HUES64 (cell line): Measurements from ENCODE around the gene GNAO1.

Experiments
- H3K27ac ChIP-seq: 2 replicates; pipeline ENCODE4 v1.7.0; 2013; ENCODE audit warnings: low read depth, low read length, inconsistent platforms
- H3K27me3 ChIP-seq: 2 replicates; pipeline ENCODE4 v1.6.1; 2013; ENCODE audit warnings: mild to moderate bottlenecking, low read length; ENCODE audit not compliant: insufficient read depth
- H3K36me3 ChIP-seq: 2 replicates; pipeline ENCODE4 v1.6.1; 2013; ENCODE audit warnings: mild to moderate bottlenecking, low read length; ENCODE audit not compliant: insufficient read depth
- H3K4me1 ChIP-seq: 2 replicates; pipeline ENCODE4 v1.6.1; 2013; ENCODE audit warnings: mild to moderate bottlenecking, low read length, moderate library complexity; ENCODE audit not compliant: insufficient read depth
- H3K4me3 ChIP-seq: 2 replicates; pipeline ENCODE4 v1.5.1; 2013; ENCODE audit warnings: mild to moderate bottlenecking, low read length, moderate library complexity
- H3K9ac ChIP-seq: 2 replicates; pipeline ENCODE4 v1.6.1; 2013; ENCODE audit warnings: mild to moderate bottlenecking, low read depth, low read length
- H3K9me3 ChIP-seq: 2 replicates; pipeline ENCODE4 v1.6.1; 2013; ENCODE audit warnings: low read depth, low read length; ENCODE audit not compliant: insufficient read depth
- WGBS: fragments of 150-250, 120-280 bp; methylation state at CpG from one replicate; pipeline ENCODE4 v1.1.7; 2013; ENCODE audit warnings: missing lambda C conversion rate; 5-methylcytosine and 5-hydroxymethylcytosine counted together

GNAO1 gene

GRCh38 chr16:56267888-56268287, 76.6 kb downstream of the GNAO1 start:
- H3K27me3 ChIP-seq = no peaks in the 10 kb centered on the region
- WGBS = 84% methylated on average over 2 of the region's 2 CpGs
- peaks cover 12% of the 10 kb centered on the region for H3K4me1 ChIP-seq
- H3K27ac ChIP-seq = no peak overlapping the region
- no peaks in the 10 kb centered on the region for H3K9me3 ChIP-seq
- H3K36me3 ChIP-seq = no peaks in the 10 kb centered on the region
- H3K4me3 ChIP-seq = no peak overlapping the region
- H3K9ac ChIP-seq = no peak overlapping the region

- WGBS = 91% methylated on average over 8 of the region's 8 CpGs
- Histone ChIP-seq H3K4me3 (no peak overlapping the region), H3K27ac (no peak overlapping the region)
These were observed 77.5 kb downstream of the GNAO1 start for GRCh38 chr16:56268799-56269198.

GRCh38 chr16:56269281-56269680, 78.0 kb downstream of the GNAO1 start:
- no peak overlapping the region for H3K4me3 ChIP-seq
- peaks cover 7% of the 10 kb centered on the region; the same call in 1 of the 2 replicates for H3K9me3 ChIP-seq
- peaks cover 9% of the 10 kb centered on the region for H3K4me1 ChIP-seq
- H3K27me3 ChIP-seq = no peaks in the 10 kb centered on the region
- no peak overlapping the region for H3K27ac ChIP-seq
- no peaks in the 10 kb centered on the region for H3K36me3 ChIP-seq
- WGBS = 84% methylated on average over 13 of the region's 13 CpGs
- no peak overlapping the region for H3K9ac ChIP-seq

More at GRCh38 chr16:56268799-56269198, 77.5 kb downstream of the GNAO1 start:
- Histone ChIP-seq H3K9me3 (peaks cover 7% of the 10 kb centered on the region; the same call in 1 of the 2 replicates), H3K4me1 (peaks cover 12% of the 10 kb centered on the region), H3K27me3 (no peaks in the 10 kb centered on the region), H3K9ac (no peak overlapping the region), H3K36me3 (no peaks in the 10 kb centered on the region)

GRCh38 chr16:56269811-56270684, 78.8 kb downstream of the GNAO1 start:
- Histone ChIP-seq H3K27ac (no peak overlapping the region), H3K36me3 (no peaks in the 10 kb centered on the region), H3K4me1 (peaks cover 9% of the 10 kb centered on the region), H3K27me3 (no peaks in the 10 kb centered on the region), H3K9me3 (peaks cover 11% of the 10 kb centered on the region; the same call in 1 of the 2 replicates), H3K9ac (no peak overlapping the region), H3K4me3 (no peak overlapping the region)
- 81% methylated on average over 7 of the region's 7 CpGs for WGBS

- no peaks in the 10 kb centered on the region for H3K36me3 ChIP-seq
- H3K4me3 ChIP-seq = no peak overlapping the region
- WGBS = 90% methylated on average over 3 of the region's 3 CpGs
- H3K4me1 ChIP-seq = peaks cover 9% of the 10 kb centered on the region
- H3K27ac ChIP-seq = no peak overlapping the region
- H3K27me3 ChIP-seq = no peaks in the 10 kb centered on the region
- peaks cover 11% of the 10 kb centered on the region; the same call in 1 of the 2 replicates for H3K9me3 ChIP-seq
- H3K9ac ChIP-seq = no peak overlapping the region
These were observed 79.5 kb downstream of the GNAO1 start for GRCh38 chr16:56270828-56271227.

- H3K36me3 ChIP-seq = no peaks in the 10 kb centered on the region
- no peak overlapping the region for H3K9ac ChIP-seq
- no peak overlapping the region for H3K27ac ChIP-seq
- no peaks in the 10 kb centered on the region for H3K27me3 ChIP-seq
- peaks cover 11% of the 10 kb centered on the region; the same call in 1 of the 2 replicates for H3K9me3 ChIP-seq
- peaks cover 21% of the 10 kb centered on the region for H3K4me1 ChIP-seq
- no peak overlapping the region for H3K4me3 ChIP-seq
These were observed 81.2 kb downstream of the GNAO1 start for GRCh38 chr16:56272583-56272894.

GRCh38 chr16:56273615-56274014, 82.3 kb downstream of the GNAO1 start:
- Histone ChIP-seq H3K27me3 (no peaks in the 10 kb centered on the region), H3K9ac (no peak overlapping the region), H3K4me3 (no peak overlapping the region), H3K27ac (no peak overlapping the region), H3K4me1 (peaks cover 22% of the 10 kb centered on the region), H3K9me3 (peaks cover 11% of the 10 kb centered on the region; the same call in 1 of the 2 replicates), H3K36me3 (no peaks in the 10 kb centered on the region)
- WGBS = 93% methylated on average over 4 of the region's 4 CpGs

GRCh38 chr16:56274369-56274768, 83.1 kb downstream of the GNAO1 start:
- no peak overlapping the region for H3K9ac ChIP-seq
- H3K36me3 ChIP-seq = no peaks in the 10 kb centered on the region
- 91% methylated on average over 4 of the region's 4 CpGs for WGBS
- no peak overlapping the region for H3K4me3 ChIP-seq
- H3K9me3 ChIP-seq = peaks cover 11% of the 10 kb centered on the region; the same call in 1 of the 2 replicates
- peaks cover 18% of the 10 kb centered on the region for H3K4me1 ChIP-seq
- no peak overlapping the region for H3K27ac ChIP-seq
- H3K27me3 ChIP-seq = no peaks in the 10 kb centered on the region

- WGBS = 87% methylated on average over 4 of the region's 4 CpGs
- Histone ChIP-seq H3K36me3 (no peaks in the 10 kb centered on the region), H3K4me1 (peaks cover 13% of the 10 kb centered on the region), H3K9me3 (peaks cover 11% of the 10 kb centered on the region; the same call in 1 of the 2 replicates), H3K27me3 (no peaks in the 10 kb centered on the region), H3K27ac (no peak overlapping the region), H3K9ac (no peak overlapping the region), H3K4me3 (no peak overlapping the region)
These were observed 83.8 kb downstream of the GNAO1 start for GRCh38 chr16:56275076-56275475.

GRCh38 chr16:56275801-56276200, 84.5 kb downstream of the GNAO1 start:
- H3K4me3 ChIP-seq = no peak overlapping the region
- no peak overlapping the region for H3K27ac ChIP-seq
- peaks cover 15% of the 10 kb centered on the region for H3K4me1 ChIP-seq
- H3K9ac ChIP-seq = no peak overlapping the region
- peaks cover 11% of the 10 kb centered on the region; the same call in 1 of the 2 replicates for H3K9me3 ChIP-seq
- WGBS = 94% methylated on average over 9 of the region's 9 CpGs
- H3K27me3 ChIP-seq = no peaks in the 10 kb centered on the region
- H3K36me3 ChIP-seq = no peaks in the 10 kb centered on the region

GRCh38 chr16:56277075-56277474, 85.8 kb downstream of the GNAO1 start:
- no peak overlapping the region for H3K4me3 ChIP-seq
- no peak overlapping the region for H3K27ac ChIP-seq
- H3K4me1 ChIP-seq = peaks cover 25% of the 10 kb centered on the region
- 34% methylated on average over 5 of the region's 5 CpGs for WGBS
- no peaks in the 10 kb centered on the region for H3K36me3 ChIP-seq
- H3K9me3 ChIP-seq = peaks cover 11% of the 10 kb centered on the region; the same call in 1 of the 2 replicates
- H3K9ac ChIP-seq = no peak overlapping the region
- no peaks in the 10 kb centered on the region for H3K27me3 ChIP-seq
